ENCODE measurements around the gene GNL3.
A peak's percentile ranks its signal among the peaks of the same experiment; 100 is the strongest.

GNL3 gene

DNA sequence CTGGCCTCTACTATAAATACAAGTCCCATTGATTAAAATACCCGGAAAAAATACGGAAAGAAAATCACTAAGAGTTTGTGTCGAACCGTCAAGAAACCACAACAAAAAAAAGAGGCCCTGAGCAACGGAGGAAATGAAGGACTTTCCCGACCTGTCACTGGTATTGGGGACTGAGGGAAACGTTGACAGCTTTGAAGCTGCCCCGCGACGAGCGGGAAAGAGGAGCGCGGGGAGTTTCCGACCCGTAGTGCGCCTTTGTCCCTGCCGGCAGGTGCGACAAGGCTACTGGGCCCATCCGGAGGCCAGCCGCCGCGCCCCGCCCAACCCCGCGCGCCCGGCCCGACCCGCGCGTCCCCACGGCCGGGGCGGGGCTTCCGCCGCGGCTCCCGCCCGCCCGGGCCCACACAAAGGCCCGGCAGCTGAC, 535 bp upstream of the GNL3 start:
- WGBS: 2% methylated on average over 15 of the region's 41 CpGs
- no peak overlapping the region for H2BK12ac ChIP-seq (ENCODE audit: low read length in 2 of 2)
- H2BK15ac ChIP-seq (ENCODE audit: low read depth, poor library complexity, severe bottlenecking): peak overlapping the region; percentile 100
- H3K36me3 ChIP-seq (ENCODE audit: control insufficient read depth in 1 of 2, insufficient read depth in 2 of 2, low read depth in 1 of 2, low read length in 2 of 2): peaks cover 18 to 38% of the 10 kb centered on the region in 2 experiments
- H2BK5ac ChIP-seq (ENCODE audit: low read depth, low read length, poor library complexity, severe bottlenecking): no peak overlapping the region
- peak overlapping the region; percentile 77 for H3K27ac ChIP-seq (ENCODE audit: low read length, poor library complexity, severe bottlenecking)
- H3K27me3 ChIP-seq (ENCODE audit: control insufficient read depth in 1 of 2, insufficient read depth in 1 of 2, low read length in 2 of 2): no peaks in the 10 kb centered on the region
- H3K9ac ChIP-seq (ENCODE audit: low read length): peak overlapping the region; percentile 96
- peaks cover 8% of the 10 kb centered on the region for H3K4me1 ChIP-seq (ENCODE audit: control insufficient read depth, insufficient read depth, low read depth, low read length)
- H2BK120ac ChIP-seq (ENCODE audit: low read depth, low read length): peak overlapping the region; percentile 99
- no peak overlapping the region for H2AK5ac ChIP-seq (ENCODE audit: low read length, severe bottlenecking)
- H3K79me1 ChIP-seq (replicated peaks; ENCODE audit: low read length, poor library complexity, severe bottlenecking): peaks cover 7% of the 10 kb centered on the region
- H4K91ac ChIP-seq (ENCODE audit: low read length): peak overlapping the region; percentile 100
- peak overlapping the region; percentile 99 for H4K8ac ChIP-seq (ENCODE audit: low read length)
- H3K23ac ChIP-seq (ENCODE audit: low read length in 2 of 2): no peak overlapping the region
- peak overlapping the region; percentile 92 to 100 for H3K4ac ChIP-seq (ENCODE audit: low read depth in 1 of 2, low read length in 2 of 2)
- H3K18ac ChIP-seq (ENCODE audit: low read depth in 1 of 2, low read length in 2 of 2): peak overlapping the region; percentile 98 to 100
- no peak overlapping the region for H2AFZ ChIP-seq (ENCODE audit: low read depth, low read length)
- H3K14ac ChIP-seq (ENCODE audit: low read length in 2 of 2): peak overlapping the region in 1 of 2 experiments; percentile 100
- H3K4me3 ChIP-seq (ENCODE audit: insufficient read depth in 1 of 2, low read depth in 1 of 2, low read length in 2 of 2): peak overlapping the region; percentile 85 to 96
- H3K9me3 ChIP-seq (ENCODE audit: control insufficient read depth, low read length): no peaks in the 10 kb centered on the region
- peak overlapping the region; percentile 50 for H3K4me2 ChIP-seq (ENCODE audit: low read length, poor library complexity, severe bottlenecking)
- DNase-seq: peak; percentile 75

DNA sequence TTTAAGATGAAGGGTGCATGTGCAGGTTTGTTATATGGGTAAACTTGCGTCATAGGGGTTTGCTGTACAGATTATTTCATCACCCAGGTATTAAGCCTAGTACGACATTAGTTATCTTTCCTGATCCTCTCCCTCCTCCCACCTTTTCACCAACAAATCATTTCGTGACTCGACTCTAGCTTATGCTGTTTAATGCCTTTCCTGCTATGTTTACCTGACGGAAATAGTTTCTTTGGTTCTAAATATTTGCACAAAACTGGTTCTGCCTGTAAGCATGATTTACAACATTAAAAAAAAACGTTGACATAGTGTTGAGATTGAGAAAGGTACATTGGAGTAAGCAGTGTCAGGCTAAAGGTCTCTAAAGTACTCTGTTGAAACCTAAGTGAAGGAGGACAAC, 2.4 kb downstream of the GNL3 start:
- no peak overlapping the region for H3K18ac ChIP-seq (ENCODE audit: low read depth in 1 of 2, low read length in 2 of 2)
- DNase-seq: no peak
- no peak overlapping the region for H2BK120ac ChIP-seq (ENCODE audit: low read depth, low read length)
- H2AFZ ChIP-seq (ENCODE audit: low read depth, low read length): no peak overlapping the region
- no peak overlapping the region for H2BK15ac ChIP-seq (ENCODE audit: low read depth, poor library complexity, severe bottlenecking)
- peak overlapping the region; percentile 96 for H3K9ac ChIP-seq (ENCODE audit: low read length)
- H3K4me3 ChIP-seq (ENCODE audit: insufficient read depth in 1 of 2, low read depth in 1 of 2, low read length in 2 of 2): no peak overlapping the region
- H2AK5ac ChIP-seq (ENCODE audit: low read length, severe bottlenecking): no peak overlapping the region
- no peak overlapping the region for H2BK5ac ChIP-seq (ENCODE audit: low read depth, low read length, poor library complexity, severe bottlenecking)
- H3K9me3 ChIP-seq (ENCODE audit: control insufficient read depth, low read length): no peaks in the 10 kb centered on the region
- no peaks in the 10 kb centered on the region for H3K27me3 ChIP-seq (ENCODE audit: control insufficient read depth in 1 of 2, insufficient read depth in 1 of 2, low read length in 2 of 2)
- H3K4me1 ChIP-seq (ENCODE audit: control insufficient read depth, insufficient read depth, low read depth, low read length): peaks cover 8% of the 10 kb centered on the region
- no peak overlapping the region for H3K4ac ChIP-seq (ENCODE audit: low read depth in 1 of 2, low read length in 2 of 2)
- H3K4me2 ChIP-seq (ENCODE audit: low read length, poor library complexity, severe bottlenecking): no peak overlapping the region
- WGBS: 97% methylated on average over 6 of the region's 6 CpGs
- H3K23ac ChIP-seq (ENCODE audit: low read length in 2 of 2): no peak overlapping the region
- H4K8ac ChIP-seq (ENCODE audit: low read length): no peak overlapping the region
- no peak overlapping the region for H2BK12ac ChIP-seq (ENCODE audit: low read length in 2 of 2)
- peaks cover 33 to 65% of the 10 kb centered on the region in 2 experiments for H3K36me3 ChIP-seq (ENCODE audit: control insufficient read depth in 1 of 2, insufficient read depth in 2 of 2, low read depth in 1 of 2, low read length in 2 of 2)
- H3K79me1 ChIP-seq (replicated peaks; ENCODE audit: low read length, poor library complexity, severe bottlenecking): peaks cover 6% of the 10 kb centered on the region
- no peak overlapping the region for H4K91ac ChIP-seq (ENCODE audit: low read length)
- H3K27ac ChIP-seq (ENCODE audit: low read length, poor library complexity, severe bottlenecking): no peak overlapping the region
- H3K14ac ChIP-seq (ENCODE audit: low read length in 2 of 2): no peak overlapping the region

DNA sequence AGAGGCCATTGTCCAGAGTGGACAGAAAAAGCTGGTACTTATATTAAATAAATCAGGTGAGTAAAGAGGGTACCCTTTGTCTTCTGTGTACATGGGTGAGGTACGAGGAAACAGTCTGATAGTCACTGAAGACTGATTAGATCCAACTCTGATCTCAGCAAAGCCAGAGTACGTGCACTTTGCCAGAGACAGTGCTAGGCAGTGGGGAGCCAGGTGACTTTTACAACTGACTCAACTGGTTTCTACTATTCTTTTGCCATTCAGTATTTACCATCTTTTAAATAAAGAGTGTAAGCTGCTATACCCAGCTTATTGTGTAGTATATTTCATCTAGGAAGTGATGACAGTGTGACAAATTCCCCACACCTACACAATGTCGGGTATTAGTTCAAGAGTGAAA, 3.3 kb downstream of the GNL3 start:
- H3K4me2 ChIP-seq (ENCODE audit: low read length, poor library complexity, severe bottlenecking): no peak overlapping the region
- no peak overlapping the region for H3K27ac ChIP-seq (ENCODE audit: low read length, poor library complexity, severe bottlenecking)
- no peak overlapping the region for H4K8ac ChIP-seq (ENCODE audit: low read length)

DNA sequence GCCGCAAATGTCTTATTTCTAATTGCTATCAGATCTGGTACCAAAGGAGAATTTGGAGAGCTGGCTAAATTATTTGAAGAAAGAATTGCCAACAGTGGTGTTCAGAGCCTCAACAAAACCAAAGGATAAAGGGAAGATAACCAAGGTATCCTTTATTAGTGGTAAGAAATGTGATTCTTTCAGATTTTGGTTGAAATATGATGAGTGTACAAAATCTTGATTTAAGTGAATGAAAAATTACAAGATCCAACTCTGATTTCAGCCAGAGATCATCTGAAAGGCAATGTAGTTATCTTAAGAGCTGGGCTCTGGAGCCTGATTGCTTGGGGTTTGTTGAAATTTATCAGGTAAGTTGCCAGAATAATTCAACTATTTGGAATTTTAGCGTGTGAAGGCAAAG, 4.7 kb downstream of the GNL3 start:
- no peak overlapping the region for H3K4me2 ChIP-seq (ENCODE audit: low read length, poor library complexity, severe bottlenecking)
- H4K91ac ChIP-seq (ENCODE audit: low read length): no peak overlapping the region
- 94% methylated on average over 2 of the region's 2 CpGs for WGBS
- H3K18ac ChIP-seq (ENCODE audit: low read depth in 1 of 2, low read length in 2 of 2): no peak overlapping the region
- H3K4me3 ChIP-seq (ENCODE audit: insufficient read depth in 1 of 2, low read depth in 1 of 2, low read length in 2 of 2): no peak overlapping the region
- no peak overlapping the region for H3K4ac ChIP-seq (ENCODE audit: low read depth in 1 of 2, low read length in 2 of 2)
- no peak overlapping the region for H2BK15ac ChIP-seq (ENCODE audit: low read depth, poor library complexity, severe bottlenecking)
- H3K14ac ChIP-seq (ENCODE audit: low read length in 2 of 2): no peak overlapping the region
- H3K23ac ChIP-seq (ENCODE audit: low read length in 2 of 2): no peak overlapping the region
- H2BK5ac ChIP-seq (ENCODE audit: low read depth, low read length, poor library complexity, severe bottlenecking): no peak overlapping the region
- peak overlapping the region; percentile 10 for H3K9ac ChIP-seq (ENCODE audit: low read length)
- peaks cover 3% of the 10 kb centered on the region for H3K4me1 ChIP-seq (ENCODE audit: control insufficient read depth, insufficient read depth, low read depth, low read length)
- DNase-seq: no peak
- no peak overlapping the region for H2AFZ ChIP-seq (ENCODE audit: low read depth, low read length)
- peaks cover 9% of the 10 kb centered on the region for H3K79me1 ChIP-seq (replicated peaks; ENCODE audit: low read length, poor library complexity, severe bottlenecking)
- peaks cover 36 to 87% of the 10 kb centered on the region in 2 experiments for H3K36me3 ChIP-seq (ENCODE audit: control insufficient read depth in 1 of 2, insufficient read depth in 2 of 2, low read depth in 1 of 2, low read length in 2 of 2)
- no peak overlapping the region for H2BK120ac ChIP-seq (ENCODE audit: low read depth, low read length)
- no peak overlapping the region for H2AK5ac ChIP-seq (ENCODE audit: low read length, severe bottlenecking)
- no peaks in the 10 kb centered on the region for H3K27me3 ChIP-seq (ENCODE audit: control insufficient read depth in 1 of 2, insufficient read depth in 1 of 2, low read length in 2 of 2)
- H4K8ac ChIP-seq (ENCODE audit: low read length): no peak overlapping the region
- H3K9me3 ChIP-seq (ENCODE audit: control insufficient read depth, low read length): no peaks in the 10 kb centered on the region
- no peak overlapping the region for H2BK12ac ChIP-seq (ENCODE audit: low read length in 2 of 2)
- no peak overlapping the region for H3K27ac ChIP-seq (ENCODE audit: low read length, poor library complexity, severe bottlenecking)

More for the DNA sequence above, 3.3 kb downstream of the GNL3 start:
- Histone ChIP-seq H3K18ac (ENCODE audit: low read depth in 1 of 2, low read length in 2 of 2) (no peak overlapping the region), H2BK120ac (ENCODE audit: low read depth, low read length) (no peak overlapping the region), H3K4me3 (ENCODE audit: insufficient read depth in 1 of 2, low read depth in 1 of 2, low read length in 2 of 2) (no peak overlapping the region), H2BK15ac (ENCODE audit: low read depth, poor library complexity, severe bottlenecking) (no peak overlapping the region), H3K14ac (ENCODE audit: low read length in 2 of 2) (no peak overlapping the region), H3K4me1 (ENCODE audit: control insufficient read depth, insufficient read depth, low read depth, low read length) (peaks cover 3% of the 10 kb centered on the region), H3K9me3 (ENCODE audit: control insufficient read depth, low read length) (no peaks in the 10 kb centered on the region), H4K91ac (ENCODE audit: low read length) (no peak overlapping the region), H3K79me1 (replicated peaks; ENCODE audit: low read length, poor library complexity, severe bottlenecking) (peaks cover 8% of the 10 kb centered on the region), H3K4ac (ENCODE audit: low read depth in 1 of 2, low read length in 2 of 2) (no peak overlapping the region), H2BK12ac (ENCODE audit: low read length in 2 of 2) (no peak overlapping the region), H3K27me3 (ENCODE audit: control insufficient read depth in 1 of 2, insufficient read depth in 1 of 2, low read length in 2 of 2) (no peaks in the 10 kb centered on the region), H3K9ac (ENCODE audit: low read length) (peak overlapping the region; percentile 96), H3K36me3 (ENCODE audit: control insufficient read depth in 1 of 2, insufficient read depth in 2 of 2, low read depth in 1 of 2, low read length in 2 of 2) (peaks cover 36 to 74% of the 10 kb centered on the region in 2 experiments), H3K23ac (ENCODE audit: low read length in 2 of 2) (no peak overlapping the region), H2AFZ (ENCODE audit: low read depth, low read length) (no peak overlapping the region), H2BK5ac (ENCODE audit: low read depth, low read length, poor library complexity, severe bottlenecking) (no peak overlapping the region), H2AK5ac (ENCODE audit: low read length, severe bottlenecking) (no peak overlapping the region)
- WGBS: 98% methylated on average over 3 of the region's 3 CpGs
- DNase-seq: no peak

Measured in mesenchymal stem cell (in vitro differentiated cells and primary cell).